ENCODE measurements around the gene TSC22D3. TPM values are rescaled to one million over a fixed set of nuclear protein-coding genes. Genes with fewer than 3 reads are reported as not detected.

TSC22D3 gene
- total RNA-seq, 6 donors from 2014 or later = 309 to 1,061 (median 406) TPM

DNA sequence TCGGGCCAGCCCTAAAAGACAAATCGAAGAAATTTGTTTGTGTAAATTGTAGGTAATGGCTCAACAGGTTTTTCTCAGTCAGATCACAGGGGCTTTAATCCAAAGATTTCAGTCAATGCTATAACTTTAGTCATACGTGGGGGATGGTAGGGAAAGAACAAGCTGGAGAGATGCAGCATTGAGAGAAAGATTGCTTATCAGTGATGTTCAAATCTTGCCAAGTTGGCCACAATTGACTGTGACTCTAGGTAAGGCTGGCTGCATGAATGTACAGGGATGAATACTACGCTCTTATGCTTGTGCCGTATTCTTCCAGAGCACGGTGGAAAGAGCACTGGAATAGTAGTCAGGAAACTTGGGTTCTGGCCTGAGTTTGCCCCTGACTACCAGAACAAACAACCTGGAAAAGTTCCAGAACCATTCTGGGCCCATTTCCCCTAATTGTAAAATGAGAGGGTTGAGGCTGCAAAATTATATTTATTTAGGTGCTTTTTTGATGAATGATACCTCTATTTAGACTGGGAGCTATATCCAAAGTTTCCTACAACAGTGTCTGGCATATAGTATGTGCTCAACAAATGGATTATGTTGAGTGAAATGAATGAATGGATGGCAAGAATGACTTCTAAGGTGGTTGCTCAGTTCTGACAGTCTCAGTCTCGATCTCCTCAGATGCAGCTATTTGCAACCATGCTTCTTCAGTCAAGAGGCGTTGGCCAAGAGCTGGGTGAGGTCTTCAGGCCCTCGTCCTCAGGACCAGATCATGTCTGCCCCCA lies 44.4 kb downstream of the TSC22D3 start:
- Histone ChIP-seq H3K27ac (peak overlapping the region; percentile 18 to 81 (median 72)), H3K4me3 (no peak overlapping the region), H3K36me3 (no peaks in the 10 kb centered on the region), H3K4me1 (peaks cover 29 to 65% (median 52%) of the 10 kb centered on the region in 4 donors), H3K9me3 (no peaks in the 10 kb centered on the region), H3K27me3 (no peaks in the 10 kb centered on the region)
- TF ChIP-seq EP300 (IDR thresholded peaks at IDR 0.05) = no peak
- TF ChIP-seq POLR2AphosphoS5 (IDR thresholded peaks at IDR 0.05) = no peak
- TF ChIP-seq POLR2A (IDR thresholded peaks at IDR 0.05) = no peak
- TF ChIP-seq, protein P1, sequence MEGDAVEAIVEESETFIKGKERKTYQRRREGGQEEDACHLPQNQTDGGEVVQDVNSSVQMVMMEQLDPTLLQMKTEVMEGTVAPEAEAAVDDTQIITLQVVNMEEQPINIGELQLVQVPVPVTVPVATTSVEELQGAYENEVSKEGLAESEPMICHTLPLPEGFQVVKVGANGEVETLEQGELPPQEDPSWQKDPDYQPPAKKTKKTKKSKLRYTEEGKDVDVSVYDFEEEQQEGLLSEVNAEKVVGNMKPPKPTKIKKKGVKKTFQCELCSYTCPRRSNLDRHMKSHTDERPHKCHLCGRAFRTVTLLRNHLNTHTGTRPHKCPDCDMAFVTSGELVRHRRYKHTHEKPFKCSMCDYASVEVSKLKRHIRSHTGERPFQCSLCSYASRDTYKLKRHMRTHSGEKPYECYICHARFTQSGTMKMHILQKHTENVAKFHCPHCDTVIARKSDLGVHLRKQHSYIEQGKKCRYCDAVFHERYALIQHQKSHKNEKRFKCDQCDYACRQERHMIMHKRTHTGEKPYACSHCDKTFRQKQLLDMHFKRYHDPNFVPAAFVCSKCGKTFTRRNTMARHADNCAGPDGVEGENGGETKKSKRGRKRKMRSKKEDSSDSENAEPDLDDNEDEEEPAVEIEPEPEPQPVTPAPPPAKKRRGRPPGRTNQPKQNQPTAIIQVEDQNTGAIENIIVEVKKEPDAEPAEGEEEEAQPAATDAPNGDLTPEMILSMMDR (IDR thresholded peaks at IDR 0.05) = no peak
- no peak for ATAC-seq (ENCODE audit: low FRiP score in 2 of 2)
- 54 to 68% methylated on average over 7 to 9 of the region's 9 CpGs for WGBS, 2 donors
- DNase-seq = no peak

DNA sequence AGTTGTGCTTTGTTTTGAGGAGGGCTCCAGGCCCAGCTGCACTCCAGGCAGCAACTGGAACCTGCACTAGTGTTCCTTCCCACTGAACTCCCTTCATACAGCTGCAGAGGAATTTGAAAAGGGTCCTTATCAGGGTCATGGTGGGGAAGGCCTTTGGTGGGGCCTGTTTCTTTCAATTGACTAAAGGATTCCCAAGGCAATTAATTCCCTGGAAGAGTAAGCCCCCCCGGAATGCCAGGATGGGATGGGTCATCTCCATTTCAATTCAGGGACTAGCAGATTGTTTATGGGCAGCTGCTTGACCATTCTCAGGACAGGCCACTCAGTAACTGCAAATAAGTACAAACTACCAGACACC lies 45.3 kb downstream of the TSC22D3 start:
- peak overlapping the region in 2 of 4 donors; percentile 63 to 81 for H3K27ac ChIP-seq
- peaks cover 32 to 74% (median 59%) of the 10 kb centered on the region in 4 donors for H3K4me1 ChIP-seq
- DNase-seq = no peak

DNA sequence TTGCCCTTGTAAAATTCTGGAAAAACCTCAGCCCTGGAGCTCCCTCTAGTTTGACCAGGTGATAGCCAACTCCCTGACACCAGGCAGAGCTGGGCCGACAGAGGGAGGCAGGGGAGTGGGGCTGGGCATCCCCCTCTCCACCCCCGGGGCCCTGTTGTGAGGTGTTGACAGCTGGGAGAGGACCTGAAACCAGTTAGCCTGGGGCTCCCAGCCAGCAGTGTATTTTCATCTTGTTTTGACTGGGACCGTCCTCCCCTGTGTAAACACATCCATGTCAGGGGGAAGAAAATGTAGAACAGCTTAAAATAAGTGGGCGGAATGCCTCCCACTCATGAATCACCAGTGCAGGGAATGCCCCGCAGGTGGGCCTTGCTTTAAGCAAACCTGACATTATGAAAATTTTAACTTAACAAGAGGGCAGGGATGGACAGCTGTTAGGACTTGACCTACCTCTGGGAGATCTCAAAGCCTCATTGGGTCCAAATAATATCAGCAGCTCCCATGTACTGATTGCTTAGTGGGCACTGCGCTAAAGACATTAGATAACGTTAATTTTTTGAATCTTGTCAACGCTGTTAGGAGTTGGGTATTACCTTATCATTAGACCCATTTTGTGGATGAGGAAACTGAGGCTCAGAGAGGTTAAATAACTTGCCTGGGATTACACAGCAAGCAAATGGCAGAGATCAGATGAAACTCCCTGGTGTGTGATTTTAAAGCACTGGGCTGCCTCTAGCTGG lies 45.9 kb downstream of the TSC22D3 start:
- WGBS, 2 donors = 68 to 91% methylated on average over 6 to 8 of the region's 8 CpGs
- peak overlapping the region; percentile 12 to 81 (median 58) for H3K27ac ChIP-seq
- no peaks in the 10 kb centered on the region for H3K27me3 ChIP-seq
- H3K4me3 ChIP-seq = no peak overlapping the region
- ATAC-seq (ENCODE audit: low FRiP score in 2 of 2) (no peak), DNase-seq (peak in 1 of 2 donors; percentile 30)
- peaks cover 32 to 79% (median 61%) of the 10 kb centered on the region in 4 donors for H3K4me1 ChIP-seq
- H3K9me3 ChIP-seq = no peaks in the 10 kb centered on the region
- TF ChIP-seq POLR2AphosphoS5 (IDR thresholded peaks at IDR 0.05) (no peak), POLR2A (IDR thresholded peaks at IDR 0.05) (no peak), EP300 (IDR thresholded peaks at IDR 0.05) (no peak)
- TF ChIP-seq, protein P1 (IDR thresholded peaks at IDR 0.05) = no peak
- H3K36me3 ChIP-seq = no peaks in the 10 kb centered on the region

More for the DNA sequence above, 45.3 kb downstream of the TSC22D3 start:
- Histone ChIP-seq H3K4me3 (no peak overlapping the region), H3K9me3 (no peaks in the 10 kb centered on the region), H3K36me3 (no peaks in the 10 kb centered on the region), H3K27me3 (no peaks in the 10 kb centered on the region)
- TF ChIP-seq EP300 (IDR thresholded peaks at IDR 0.05) (no peak), POLR2AphosphoS5 (IDR thresholded peaks at IDR 0.05) (no peak), POLR2A (IDR thresholded peaks at IDR 0.05) (no peak)
- TF ChIP-seq, protein P1 (IDR thresholded peaks at IDR 0.05) = no peak
- WGBS, 2 donors = 25 to 57% methylated on average over 1 of the region's 1 CpG
- ATAC-seq (ENCODE audit: low FRiP score in 2 of 2) = no peak

DNA sequence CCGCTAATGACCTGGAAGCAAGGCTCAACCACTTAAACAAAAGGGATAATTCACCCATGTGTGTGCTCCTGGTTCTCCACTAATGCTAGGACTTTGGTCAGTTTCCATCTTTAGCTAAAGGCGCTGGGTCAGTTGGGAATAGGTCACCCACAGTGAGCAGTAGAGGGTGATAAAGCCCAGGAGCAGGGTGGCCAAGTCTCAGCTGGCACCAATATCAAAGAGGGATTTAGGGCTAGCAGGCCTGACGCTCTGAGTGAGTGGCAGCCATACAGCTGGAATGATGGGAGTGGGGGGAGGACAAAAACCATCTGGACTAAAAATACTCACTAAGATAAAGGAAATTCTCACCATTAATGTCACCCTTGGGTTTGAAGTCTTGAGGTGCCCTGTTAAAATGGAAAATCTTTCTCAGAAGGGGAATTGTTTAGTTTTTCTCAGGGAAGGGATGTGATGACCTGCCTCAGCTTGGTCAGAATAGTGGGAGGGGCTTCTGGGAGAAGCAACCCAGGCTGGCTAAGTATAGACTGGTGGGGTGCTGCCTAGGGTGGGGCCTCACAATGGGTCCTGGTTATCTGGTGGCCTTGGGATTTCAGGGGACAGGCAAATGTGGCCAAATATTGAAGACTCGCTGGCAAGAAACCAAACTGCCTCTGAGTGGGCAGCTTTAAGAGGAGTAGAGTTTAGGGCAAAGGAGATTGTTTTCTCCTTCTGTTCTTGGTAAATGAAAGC lies 47.1 kb downstream of the TSC22D3 start:
- DNase-seq (no peak), ATAC-seq (ENCODE audit: low FRiP score in 2 of 2) (no peak)
- WGBS, 2 donors = 60 to 62% methylated on average over 4 of the region's 4 CpGs
- Histone ChIP-seq H3K9me3 (no peaks in the 10 kb centered on the region), H3K27ac (peak overlapping the region; percentile 12 to 81 (median 58)), H3K27me3 (no peaks in the 10 kb centered on the region), H3K36me3 (no peaks in the 10 kb centered on the region), H3K4me3 (no peak overlapping the region), H3K4me1 (peaks cover 32 to 79% (median 62%) of the 10 kb centered on the region in 4 donors)
- TF ChIP-seq EP300 (IDR thresholded peaks at IDR 0.05) = no peak

Measured in upper lobe of left lung (tissue), 6 donors.